HG03039 (cell line): Measurements from ENCODE around the gene AOC1.

Source experiments
- ATAC-seq: cut with Tn5 transposase; IDR thresholded peaks from one replicate; pipeline ENCODE4 v1.9.1; 2021; ENCODE audit warnings: mild to moderate bottlenecking, moderate library complexity; ENCODE audit not compliant: unreplicated experiment

AOC1 gene

DNA sequence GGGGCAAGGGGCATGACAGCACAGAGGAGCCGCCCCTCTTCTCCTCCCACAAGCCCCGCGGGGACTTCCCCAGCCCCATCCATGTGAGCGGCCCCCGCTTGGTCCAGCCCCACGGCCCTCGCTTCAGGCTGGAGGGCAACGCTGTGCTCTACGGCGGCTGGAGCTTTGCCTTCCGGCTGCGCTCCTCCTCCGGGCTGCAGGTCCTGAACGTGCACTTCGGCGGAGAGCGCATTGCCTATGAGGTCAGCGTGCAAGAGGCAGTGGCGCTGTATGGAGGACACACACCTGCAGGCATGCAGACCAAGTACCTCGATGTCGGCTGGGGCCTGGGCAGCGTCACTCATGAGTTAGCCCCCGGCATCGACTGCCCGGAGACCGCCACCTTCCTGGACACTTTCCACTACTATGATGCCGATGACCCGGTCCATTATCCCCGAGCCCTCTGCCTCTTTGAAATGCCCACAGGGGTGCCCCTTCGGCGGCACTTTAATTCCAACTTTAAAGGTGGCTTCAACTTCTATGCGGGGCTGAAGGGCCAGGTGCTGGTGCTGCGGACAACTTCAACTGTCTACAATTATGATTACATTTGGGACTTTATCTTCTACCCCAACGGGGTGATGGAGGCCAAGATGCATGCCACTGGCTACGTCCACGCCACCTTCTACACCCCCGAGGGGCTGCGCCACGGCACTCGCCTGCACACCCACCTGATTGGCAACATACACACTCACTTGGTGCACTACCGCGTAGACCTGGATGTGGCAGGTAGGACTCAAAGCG, 5.1 kb downstream of the AOC1 start:
- ATAC-seq: no peak

DNA sequence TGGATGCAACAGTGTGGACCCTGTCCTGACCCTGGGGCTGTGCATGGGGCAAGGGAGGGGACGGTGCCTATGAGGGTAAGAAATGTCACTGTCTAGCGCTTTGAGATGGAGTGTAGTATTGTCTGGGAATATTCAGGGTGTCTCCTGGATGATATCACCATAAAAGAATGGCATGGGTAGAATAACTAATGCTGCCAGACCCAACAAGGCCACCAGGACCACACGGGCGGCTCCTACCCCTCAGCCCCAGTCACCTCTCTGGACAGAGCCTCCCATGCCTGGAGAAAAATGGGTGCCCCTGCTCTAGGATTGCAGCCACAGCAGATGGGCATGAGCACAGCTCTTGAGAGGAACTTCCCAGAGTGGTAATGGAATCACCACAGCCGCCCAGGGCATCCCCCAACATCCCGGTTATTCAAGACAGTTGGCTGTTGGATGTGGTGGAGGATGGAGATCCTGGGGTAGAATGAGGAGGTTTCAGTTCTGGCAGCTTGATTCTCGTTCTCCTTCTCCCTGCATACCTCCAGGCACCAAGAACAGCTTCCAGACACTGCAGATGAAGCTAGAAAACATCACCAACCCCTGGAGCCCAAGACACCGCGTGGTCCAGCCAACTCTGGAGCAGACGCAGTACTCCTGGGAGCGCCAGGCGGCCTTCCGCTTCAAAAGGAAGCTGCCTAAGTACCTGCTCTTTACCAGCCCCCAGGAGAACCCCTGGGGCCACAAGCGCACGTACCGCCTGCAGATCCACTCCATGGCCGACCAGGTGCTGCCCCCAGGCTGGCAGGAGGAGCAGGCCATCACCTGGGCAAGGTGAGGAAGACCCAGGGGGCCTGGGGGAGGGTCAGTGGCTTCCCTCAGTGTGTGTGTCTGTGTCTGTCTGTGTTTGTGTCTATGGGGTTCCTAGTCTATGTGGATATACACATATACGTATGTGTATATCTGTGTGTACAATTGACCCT, 6.2 kb downstream of the AOC1 start:
- no peak for ATAC-seq

DNA sequence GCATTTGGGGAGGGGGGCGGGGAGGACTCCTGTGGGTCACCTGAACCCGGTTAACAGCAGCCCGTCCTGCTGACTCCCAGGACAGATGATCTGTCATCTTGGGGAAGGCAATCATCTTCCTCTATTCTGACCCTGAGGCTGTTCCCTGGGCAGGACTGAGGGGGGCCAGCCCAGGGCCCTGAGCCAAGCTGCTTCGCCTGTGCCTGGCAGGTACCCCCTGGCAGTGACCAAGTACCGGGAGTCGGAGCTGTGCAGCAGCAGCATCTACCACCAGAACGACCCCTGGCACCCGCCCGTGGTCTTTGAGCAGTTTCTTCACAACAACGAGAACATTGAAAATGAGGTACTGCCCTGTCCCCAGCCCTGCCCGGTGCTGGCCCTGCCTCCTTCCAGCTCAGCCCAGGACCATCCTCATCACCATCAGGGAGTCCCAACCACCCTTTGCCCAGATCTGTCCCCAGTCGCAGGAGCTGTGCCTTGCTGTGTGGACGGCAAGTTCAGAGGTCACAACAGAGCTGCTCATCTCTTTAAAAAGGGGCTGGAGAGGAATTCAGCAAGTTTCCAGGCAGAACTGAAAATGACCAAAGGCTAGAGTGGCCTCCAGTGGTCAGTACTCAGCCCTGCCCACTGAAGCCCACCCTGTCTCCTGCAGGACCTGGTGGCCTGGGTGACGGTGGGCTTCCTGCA, 8.1 kb downstream of the AOC1 start:
- ATAC-seq: no peak

DNA sequence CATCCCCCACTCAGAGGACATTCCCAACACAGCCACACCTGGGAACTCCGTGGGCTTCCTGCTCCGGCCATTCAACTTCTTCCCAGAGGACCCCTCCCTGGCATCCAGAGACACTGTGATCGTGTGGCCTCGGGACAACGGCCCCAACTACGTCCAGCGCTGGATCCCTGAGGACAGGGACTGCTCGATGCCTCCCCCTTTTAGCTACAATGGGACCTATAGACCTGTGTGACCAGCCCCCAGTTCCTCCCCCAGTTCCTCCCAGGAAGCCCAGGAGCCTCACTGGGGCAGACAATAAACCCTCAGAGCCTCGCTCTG, 8.6 kb downstream of the AOC1 start:
- no peak for ATAC-seq

DNA sequence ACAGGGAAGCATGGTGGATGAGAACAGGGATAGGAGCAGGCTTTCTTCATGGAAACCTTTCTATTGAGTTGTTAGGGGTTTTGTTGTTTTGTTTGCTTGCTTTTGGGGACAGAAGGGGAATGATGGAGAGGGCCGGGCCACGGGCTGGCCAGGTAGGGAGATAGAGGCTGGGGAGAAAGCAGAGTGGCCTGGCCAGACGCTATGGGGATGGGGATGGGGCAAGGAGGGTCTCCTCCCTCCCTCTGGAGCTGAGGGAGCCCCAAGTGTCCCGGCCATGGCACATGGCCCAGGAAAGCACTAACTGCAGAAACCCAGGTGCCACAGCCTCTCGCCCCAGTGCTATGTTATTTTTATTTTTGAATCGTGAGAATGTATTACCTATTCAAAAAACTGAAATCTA, 10.0 kb downstream of the AOC1 start:
- ATAC-seq: no peak

DNA sequence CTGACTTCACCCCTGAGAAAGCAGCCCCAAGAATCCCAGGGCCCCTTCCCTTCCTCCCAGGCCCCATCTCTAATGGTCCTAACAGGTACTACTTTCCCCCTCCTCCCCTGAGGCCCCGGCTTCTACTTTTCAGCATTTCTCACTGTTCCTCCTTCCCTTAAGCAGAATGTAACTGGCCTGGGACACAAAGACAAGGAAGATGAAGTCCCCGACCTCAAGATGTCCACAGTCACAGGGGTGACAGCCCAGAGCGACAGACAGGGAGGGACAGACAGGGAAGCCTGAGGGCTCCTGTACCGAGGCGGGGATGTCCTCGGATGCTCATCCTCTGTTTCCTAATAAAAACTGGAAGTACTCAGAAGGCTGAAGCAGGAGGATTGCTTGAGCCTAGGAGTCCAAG, 11.6 kb downstream of the AOC1 start:
- no peak for ATAC-seq

DNA sequence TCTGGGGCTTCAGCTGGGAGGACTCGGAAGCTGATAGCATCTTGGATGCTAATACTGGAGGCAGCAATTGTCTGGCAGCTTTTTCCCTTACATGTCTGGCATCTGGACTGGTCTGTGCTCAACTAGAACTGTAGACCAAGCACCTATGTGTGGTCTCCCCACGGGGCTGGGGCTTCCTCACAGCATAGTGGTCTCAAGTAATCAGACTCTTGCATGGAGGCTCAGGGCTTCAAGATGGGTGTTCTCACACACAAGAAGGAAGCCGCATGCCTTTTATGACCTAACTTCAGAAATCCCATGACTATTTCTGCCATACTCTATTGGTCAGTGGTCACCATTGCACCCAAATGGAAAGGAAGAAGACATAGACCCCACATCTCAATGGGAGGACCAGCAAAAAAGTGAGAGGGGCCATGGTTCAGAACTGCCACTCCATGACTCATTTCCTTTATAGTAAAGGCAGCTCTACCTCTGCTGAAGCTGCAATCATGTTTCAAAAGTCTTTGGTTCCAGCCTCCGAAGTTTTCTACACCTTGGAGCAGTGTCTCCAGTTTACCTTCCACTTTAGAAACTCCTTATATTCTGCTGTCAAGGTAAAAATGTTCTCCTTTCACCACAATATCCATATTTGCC, 14.7 kb downstream of the AOC1 start:
- ATAC-seq: no peak

DNA sequence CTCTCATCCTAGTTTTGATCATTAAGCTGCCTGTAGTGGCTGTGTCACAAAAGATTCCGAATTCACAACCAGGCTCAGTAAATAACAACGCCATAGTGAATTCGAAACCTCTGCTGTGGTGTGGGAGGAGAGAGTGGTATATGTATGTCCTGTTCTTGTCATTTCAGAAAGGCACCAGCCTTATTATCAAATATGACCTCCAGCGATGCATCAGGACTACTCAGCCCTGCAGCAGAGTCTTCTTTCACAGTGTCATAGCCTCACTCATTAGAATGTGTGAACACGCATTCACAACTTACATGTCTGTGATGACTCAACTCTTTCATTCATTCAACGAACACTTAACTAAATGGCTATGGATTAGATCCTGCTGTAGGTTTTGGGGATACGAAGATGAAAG, 15.3 kb downstream of the AOC1 start:
- ATAC-seq: no peak

DNA sequence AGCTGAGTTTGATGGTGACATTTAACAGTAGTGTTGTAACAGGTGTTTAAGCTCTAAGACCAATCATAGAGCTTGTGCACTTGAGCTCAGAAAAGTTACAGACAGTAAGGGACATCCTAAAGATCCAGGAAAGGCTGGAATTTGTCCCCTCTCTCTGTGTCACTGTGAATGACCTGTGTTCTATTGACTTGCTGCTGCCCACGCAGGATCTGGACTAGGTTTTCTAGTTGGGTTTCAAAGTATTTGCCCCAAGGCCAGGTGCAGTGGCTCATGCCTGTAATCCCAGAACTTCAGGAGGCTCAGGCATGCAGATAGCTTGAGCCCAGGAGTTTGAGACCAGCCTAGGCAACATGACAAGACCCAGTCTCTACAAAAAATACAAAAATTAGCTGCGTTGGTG, 17.1 kb downstream of the AOC1 start:
- ATAC-seq: no peak

DNA sequence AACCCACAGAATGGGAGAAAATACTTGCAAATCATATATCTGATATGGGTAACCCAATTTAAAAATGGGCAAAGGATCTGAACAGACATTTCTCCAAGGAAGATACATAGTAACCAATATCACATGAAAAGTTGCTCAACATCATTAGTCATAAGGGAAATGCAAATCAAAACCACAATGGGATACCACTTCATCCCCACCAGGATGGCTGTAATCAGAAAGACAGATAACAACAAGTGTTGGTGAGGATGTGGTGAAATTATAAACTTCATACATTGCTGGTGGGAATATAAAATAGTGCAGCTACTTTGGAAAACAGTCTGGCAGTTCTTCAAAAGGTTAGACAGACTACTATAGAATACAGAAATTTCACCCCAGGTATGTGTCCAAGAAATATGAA, 19.3 kb downstream of the AOC1 start:
- no peak for ATAC-seq

DNA sequence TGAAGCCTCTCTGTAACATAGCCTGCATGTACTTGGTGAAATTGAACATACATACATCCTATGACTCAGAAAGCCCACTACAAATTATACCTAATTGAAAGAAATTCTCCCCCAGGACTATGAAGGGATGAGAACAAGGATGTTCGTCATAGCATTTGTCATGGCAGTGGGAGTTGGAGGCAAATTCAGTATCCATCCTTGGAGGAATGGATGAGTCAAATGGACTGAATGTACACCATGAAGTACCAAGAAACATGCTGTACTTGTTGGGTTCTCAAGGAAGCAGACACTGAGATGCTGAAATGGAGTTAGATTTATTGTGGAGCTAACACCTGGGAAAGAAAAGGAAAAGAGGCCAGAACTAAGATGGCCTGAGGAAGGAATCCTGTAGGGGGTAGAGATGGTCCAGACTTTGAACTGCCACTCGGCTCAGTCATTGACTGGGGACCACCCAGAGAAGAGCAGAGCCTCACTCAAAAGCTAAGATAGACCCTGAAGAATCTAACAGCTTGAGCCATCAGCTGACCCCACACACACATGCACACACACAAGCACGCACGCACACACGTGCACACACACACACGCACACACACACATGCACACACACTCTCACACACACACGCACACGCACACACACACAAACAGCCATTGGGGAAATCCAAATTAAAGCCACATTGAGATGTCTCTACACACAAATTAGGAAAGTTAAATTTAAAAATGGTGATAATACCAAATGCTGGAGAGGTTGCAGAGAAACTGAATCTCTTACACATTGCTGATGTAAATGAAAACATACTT, 22.3 kb downstream of the AOC1 start:
- no peak for ATAC-seq

DNA sequence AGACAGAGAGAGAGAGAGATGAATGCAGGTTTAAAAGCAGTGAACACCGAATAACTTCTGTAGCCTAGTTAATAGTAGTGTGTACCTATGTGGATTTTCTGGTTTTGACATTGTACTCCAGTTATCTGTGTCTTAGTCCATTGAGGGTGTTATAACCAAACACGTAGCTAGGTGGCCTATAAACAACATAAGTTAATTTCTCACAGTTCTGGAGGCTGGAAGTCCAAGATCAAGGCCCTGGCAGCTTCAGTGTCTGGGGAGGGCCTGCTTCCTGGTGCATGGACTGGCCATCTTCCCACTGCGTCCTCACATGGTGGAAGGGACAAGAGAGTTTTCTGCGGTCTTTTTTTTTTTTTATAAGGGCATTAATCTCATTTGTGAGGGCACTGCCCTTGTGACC, 23.5 kb downstream of the AOC1 start:
- ATAC-seq: no peak

DNA sequence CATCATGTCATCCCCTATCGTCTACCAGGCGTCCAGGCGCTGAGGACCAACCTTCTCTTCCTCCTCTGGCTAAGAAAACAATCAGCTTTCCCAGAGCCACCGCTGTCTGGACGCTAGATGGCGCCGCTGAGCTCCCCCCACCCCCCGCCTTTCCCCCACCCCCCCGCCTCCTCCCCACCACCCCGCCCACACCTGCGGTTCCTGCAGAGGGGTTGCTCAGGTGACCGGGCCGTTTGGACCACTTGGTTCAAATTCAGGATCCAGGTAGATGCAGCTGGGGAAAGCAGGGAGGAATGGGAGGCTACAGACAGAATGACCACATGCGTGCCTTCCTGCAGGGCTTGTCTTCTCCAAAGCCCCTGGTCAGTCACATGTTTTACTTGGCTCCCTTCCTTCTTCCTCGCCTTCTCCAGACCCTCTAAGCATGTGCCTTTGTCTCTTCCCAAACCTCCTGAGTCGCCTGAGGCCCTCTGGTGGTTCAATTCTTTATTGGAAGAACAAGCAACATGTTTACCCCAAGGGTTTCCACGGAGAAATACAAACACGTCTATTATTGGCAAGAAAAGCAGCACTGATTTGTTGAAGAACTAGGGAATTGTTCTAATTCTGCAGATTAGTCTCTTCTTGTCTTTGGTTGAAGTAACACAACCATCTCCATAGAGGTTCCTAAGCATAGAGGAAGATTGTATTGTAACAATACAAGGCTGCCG, 24.7 kb downstream of the AOC1 start:
- no peak for ATAC-seq

DNA sequence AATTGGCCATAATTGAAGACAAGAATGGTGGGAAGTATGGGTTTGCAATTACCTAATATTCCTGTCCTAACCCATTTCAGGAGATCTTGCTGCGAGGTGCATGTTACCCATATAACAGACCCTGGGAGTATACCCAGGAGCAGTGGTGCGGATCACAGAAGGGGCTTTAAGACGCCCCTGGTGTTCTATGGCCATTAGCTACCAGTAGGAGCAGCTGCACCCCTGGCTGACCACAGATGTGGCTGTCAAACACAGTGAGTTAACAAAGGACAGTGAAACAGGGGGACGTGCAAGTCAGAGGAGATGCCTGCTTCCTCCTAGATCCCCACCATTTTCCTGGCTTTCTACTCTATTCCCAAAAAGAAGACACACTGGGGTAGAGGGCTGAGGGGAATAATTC, 25.2 kb downstream of the AOC1 start:
- ATAC-seq: no peak

DNA sequence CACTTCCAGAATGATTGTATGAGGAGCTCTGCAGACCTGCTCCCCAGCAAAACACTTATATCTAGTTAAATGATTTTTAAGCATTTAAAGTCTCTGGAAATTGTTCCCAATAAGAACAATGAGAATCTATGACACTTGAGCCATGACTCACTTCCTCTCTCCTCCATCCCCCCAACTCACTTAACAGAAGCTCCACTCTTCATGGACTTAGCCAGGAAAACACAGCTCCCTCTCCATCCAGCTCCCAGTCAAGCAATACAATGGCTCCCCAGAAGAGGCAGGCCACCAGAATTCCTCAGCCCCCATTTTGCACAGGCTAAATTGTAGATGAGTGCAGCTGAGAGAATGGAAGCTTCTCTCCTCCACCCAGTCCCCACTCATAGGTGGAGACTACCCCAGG, 27.0 kb downstream of the AOC1 start:
- ATAC-seq: no peak

DNA sequence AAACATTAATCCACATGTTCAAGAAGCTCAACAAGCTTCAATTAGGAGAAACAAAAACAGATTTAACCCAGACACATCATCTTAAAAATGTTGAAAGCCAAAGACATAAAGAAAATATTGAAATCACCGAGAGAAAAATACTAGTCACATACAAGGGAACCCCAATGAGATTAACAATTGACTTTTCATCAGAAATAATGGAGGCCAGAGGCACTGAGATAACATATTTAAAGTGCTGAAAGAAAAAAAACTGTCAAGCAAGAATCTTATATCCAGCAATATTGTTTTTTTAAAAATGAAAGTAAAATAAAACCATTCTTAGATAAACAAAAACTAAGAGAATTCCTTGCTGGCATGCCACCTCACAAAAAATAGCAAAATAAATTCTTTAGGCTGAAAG, 28.9 kb downstream of the AOC1 start:
- ATAC-seq: no peak

DNA sequence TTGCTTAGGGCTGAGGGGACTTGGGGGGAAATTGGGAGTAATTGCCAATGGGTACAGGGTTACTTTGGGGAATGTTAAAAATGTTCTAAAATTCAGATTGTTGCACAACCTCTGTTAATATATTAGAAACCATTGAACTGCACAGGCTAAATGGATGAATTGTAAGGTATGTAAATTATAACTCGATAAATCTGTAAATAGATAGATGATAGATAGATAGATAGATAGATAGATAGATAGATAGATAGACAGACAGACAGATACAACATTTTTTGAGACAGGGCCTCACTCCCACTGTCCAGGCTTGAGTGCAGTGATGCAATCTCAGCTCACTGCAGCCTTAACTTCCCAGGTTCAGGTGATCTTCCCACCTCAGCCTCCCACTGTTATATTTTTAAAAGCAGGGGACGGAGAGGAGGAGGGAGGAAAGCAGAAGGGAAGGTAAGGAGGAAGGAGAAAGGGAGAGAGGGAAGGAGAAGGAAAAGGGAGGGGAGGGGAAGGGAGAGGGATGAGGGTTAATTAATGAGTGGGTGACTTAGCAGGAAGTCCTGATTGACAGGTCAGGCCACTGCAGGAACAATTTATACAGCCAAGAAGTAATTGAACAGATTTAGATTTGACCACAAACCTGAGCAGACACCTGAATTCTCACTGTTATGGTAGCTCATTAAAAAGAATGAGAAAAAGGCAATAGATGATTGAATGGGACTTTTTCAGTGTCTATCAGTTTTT, 38.7 kb downstream of the AOC1 start:
- ATAC-seq: no peak

DNA sequence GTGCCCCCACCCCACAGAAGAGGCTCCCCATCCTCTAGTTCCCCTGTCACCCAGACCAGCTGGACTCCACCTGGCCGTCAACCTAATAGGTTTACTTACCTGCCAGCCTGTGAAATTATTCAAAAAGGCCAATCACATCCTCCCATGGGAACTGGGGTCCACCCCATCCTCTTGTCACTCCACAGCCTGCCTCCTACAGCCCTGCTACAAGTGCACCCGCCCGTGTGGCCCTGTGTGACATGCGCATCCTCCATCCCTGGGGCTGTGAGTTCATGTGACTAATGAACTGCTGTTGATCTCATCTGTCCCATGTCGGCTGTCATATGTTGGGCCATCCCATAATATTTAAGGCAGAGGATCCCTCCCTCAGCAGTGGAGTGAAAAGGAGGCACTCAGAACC, 39.4 kb downstream of the AOC1 start:
- no peak for ATAC-seq

DNA sequence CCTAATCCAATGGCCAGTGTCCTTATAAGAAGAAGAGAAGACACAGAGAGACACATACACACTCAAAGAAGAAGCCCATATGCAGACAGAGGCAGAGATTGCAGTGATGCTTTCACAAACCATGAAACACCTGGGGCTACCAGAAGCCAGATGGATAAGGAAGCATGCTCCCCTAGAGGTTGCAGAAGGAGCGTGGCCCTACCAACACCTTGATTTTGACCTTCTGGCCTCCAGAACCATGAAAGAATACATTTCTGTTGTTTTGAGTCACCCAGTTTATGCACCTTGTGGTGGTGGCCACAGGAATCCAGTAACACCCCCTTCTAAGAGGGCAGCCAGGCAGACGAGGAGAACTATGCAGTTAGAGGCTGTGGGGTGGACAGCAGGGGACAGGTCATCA, 43.5 kb downstream of the AOC1 start:
- no peak for ATAC-seq
